Measurements from ENCODE around the gene STEAP2.

DNA sequence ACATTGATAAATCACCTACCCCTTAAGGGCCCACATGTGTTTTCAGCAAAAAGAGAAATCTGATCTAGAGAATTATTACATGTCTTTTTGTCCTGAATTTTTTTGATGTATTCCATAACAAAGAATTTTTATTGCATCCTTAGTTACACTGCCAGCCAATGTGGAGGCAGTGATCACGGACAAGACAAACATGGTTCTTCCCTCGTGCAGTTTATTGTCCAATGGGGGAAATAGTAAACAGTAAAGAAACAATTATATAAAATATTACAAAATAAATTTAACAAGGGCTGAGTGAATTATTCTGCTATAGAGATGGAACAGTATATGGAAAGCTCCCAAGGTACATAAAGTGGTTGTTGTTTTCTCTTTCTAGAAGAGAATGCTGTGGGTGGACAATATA, 2.0 kb downstream of the STEAP2 start:
- TF ChIP-seq CTCF (conservative IDR thresholded peaks at IDR 0.05; ENCODE audit: low read length) (no peak), EZH2phosphoT487 (IDR thresholded peaks at IDR 0.05; ENCODE audit: borderline replicate concordance) (no peak)
